Measurements from ENCODE around the gene SAMHD1.
"Not testable (repeated sequence)": the region's sequence is repeated elsewhere in the genome, so short reads cannot be mapped to it uniquely, and the experiment has no call there.

Gene SAMHD1

GRCh38 chr20:36951198-36951978 is at the start of gene SAMHD1:
TSS of gene SAMHD1 (minus strand) at chr20:36951708. CDS start at chr20:36951643, 65 bp downstream.
- peak; percentile 87 to 94 for DNase-seq (ENCODE audit: extremely low read depth in 1 of 2, low read depth in 1 of 2)

- not testable (repeated sequence) for DNase-seq (ENCODE audit: extremely low read depth in 1 of 2, low read depth in 1 of 2)
Measured at GRCh38 chr20:37000171-37000570, 48.7 kb upstream of the SAMHD1 start.

GRCh38 chr20:36998652-36999051 is 47.1 kb upstream of the SAMHD1 start:
- no peak for DNase-seq (ENCODE audit: extremely low read depth in 1 of 2, low read depth in 1 of 2)

GRCh38 chr20:36997121-36997520 is 45.6 kb upstream of the SAMHD1 start:
- DNase-seq (ENCODE audit: extremely low read depth in 1 of 2, low read depth in 1 of 2): no peak

GRCh38 chr20:36994221-36994620 is 42.7 kb upstream of the SAMHD1 start:
- not testable (repeated sequence) for DNase-seq (ENCODE audit: extremely low read depth in 1 of 2, low read depth in 1 of 2)

DNA sequence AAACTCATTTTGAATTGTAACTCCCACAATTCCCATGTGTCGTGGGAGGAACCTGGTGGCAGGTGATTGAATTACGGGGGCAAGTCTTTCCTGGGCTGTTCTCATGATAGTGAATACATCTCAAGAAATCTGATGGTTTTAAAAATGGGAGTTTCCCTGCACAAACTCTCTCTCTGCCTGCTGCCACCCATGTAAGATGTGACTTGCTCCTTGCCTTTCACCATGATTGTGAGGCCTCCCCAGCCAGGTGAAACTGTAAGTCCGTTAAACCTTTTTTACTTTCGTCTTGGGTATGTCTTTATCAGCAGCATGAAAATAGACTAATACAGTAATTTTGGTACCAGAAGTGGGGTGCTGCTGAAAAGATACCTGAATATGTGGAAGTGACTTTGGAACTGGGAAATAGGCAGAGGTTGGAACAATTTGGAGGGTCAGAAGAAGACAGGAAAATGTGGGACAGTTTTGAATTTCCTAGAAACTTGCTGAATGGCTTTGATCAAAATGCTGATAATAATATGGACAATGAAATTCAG is 41.4 kb upstream of the SAMHD1 start:
- no peak for DNase-seq (ENCODE audit: extremely low read depth in 1 of 2, low read depth in 1 of 2)

DNA sequence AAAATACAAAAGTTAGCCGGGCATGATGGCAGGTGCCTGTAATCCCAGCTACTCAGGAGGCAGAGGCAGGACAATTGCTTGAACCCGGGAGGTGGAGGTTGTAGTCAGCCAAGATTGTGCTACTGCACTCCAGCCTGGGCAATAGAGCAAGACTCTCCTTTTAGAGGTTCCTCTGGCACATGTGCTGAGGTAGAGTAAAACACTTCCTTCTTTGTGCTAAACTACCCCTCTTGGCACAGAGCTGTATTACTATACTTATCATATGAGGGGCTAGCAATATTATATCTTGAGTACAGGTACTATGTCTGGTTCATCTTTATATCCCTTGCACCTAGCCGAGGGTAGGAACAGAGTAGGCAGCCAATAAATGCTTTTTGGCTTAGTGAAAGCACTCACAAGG is 40.2 kb upstream of the SAMHD1 start:
- DNase-seq (ENCODE audit: extremely low read depth in 1 of 2, low read depth in 1 of 2): no peak

GRCh38 chr20:36989797-36990196 is 38.3 kb upstream of the SAMHD1 start:
- no peak for DNase-seq (ENCODE audit: extremely low read depth in 1 of 2, low read depth in 1 of 2)

DNA sequence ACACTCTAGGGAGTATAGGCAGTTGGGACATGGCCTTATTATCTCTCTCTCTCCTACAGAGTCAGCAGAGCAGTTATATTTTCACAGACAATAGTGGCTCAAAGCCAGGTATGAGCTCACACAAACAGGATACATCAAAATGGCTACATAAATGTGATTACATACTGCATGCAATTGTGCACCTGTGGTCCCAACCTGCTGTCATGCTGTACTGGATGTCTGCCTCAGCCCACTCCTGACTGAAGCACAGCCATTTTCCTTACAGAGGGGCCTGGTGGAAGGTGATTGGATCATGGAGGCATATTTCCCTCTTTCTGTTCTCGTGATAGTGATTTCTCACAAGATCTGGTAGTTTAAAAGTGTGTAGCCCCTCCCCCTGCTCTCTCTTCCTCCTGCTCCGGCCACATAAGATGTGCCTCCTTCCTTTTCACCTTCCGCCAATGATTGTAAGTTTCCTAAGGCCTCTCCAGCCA is 37.0 kb upstream of the SAMHD1 start:
- no peak for DNase-seq (ENCODE audit: extremely low read depth in 1 of 2, low read depth in 1 of 2)

DNA sequence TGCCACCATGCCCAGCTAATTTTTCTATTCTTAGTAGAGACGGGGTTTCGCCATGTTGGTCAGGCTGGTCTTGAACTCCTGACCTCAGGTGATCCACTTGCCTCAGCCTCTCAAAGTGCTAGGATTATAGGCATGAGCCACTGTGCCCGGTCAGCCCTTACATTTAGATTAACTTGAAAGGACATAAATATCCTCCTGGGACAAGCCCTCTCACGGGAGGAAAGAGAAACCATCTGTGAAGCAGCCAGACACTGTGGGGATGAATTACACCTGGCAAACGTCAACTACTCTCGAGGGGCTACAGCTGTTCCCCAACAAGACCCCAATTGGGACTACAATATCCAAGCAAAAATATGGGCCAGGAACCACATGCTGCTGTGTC is 32.7 kb upstream of the SAMHD1 start:
- DNase-seq (ENCODE audit: extremely low read depth in 1 of 2, low read depth in 1 of 2): no peak

GRCh38 chr20:36975099-36975818 is 23.8 kb upstream of the SAMHD1 start:
- DNase-seq (ENCODE audit: extremely low read depth in 1 of 2, low read depth in 1 of 2): peak in 1 of 2 donors; percentile 23

DNA sequence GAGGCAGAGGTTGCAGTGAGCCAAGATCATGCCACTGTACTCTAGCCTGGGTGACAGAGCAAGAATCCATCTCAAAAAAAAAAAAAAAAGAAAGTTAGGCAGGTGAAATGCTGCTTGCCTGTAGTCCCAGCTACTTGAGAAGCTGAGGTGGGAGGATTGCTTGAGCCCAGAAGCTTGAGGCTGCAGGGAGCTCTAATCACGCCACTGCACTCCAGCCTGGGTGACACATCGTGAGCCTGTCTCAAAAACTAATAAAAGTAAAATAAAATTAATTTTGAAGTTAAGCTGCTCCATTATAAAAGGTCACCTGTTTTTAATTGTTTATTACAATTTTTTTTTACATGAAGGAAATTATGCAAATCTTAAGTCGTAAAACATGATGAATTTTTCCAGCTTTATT is 23.2 kb upstream of the SAMHD1 start:
- DNase-seq (ENCODE audit: extremely low read depth in 1 of 2, low read depth in 1 of 2): no peak

DNA sequence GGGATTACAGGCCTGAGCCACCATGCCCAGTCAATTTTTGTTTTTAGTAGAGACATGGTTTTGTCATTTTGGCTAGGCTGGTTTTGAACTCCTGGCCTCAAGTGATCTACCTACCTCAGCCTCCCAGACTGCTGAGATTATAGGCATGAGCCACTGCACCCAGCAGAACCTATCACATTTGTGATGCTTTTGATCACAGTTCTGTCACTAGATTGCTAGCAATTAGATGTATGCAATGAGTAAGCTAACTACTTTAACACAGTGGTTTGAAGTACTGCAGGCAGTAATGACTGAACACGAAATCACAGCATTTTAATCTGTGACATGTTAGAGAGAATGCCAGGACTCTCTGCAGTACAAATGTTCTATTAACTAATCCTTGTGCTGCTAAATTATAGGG is 19.6 kb upstream of the SAMHD1 start:
- no peak for DNase-seq (ENCODE audit: extremely low read depth in 1 of 2, low read depth in 1 of 2)

GRCh38 chr20:36969478-36970186 is 18.1 kb upstream of the SAMHD1 start:
- DNase-seq (ENCODE audit: extremely low read depth in 1 of 2, low read depth in 1 of 2): no peak

DNA sequence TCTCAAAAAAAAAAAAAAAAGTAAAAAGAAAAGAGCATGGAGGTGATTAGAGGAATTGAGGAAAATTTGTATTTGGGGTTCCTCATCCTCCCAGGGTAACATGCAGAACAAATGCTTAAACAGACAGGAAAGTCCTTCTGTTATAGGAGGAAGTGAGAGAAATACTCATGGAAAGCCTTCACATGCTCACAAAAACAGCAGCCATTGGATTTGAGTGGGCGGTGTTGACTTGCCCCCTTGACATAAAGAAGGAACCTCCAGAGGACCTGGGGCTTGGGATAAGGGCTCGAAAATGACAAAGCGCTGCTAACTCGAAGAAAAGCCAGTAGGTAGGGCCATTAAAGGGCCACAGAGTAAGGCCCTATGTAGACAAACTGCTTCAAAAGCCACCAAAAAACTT is 17.5 kb upstream of the SAMHD1 start:
- DNase-seq (ENCODE audit: extremely low read depth in 1 of 2, low read depth in 1 of 2): no peak

DNA sequence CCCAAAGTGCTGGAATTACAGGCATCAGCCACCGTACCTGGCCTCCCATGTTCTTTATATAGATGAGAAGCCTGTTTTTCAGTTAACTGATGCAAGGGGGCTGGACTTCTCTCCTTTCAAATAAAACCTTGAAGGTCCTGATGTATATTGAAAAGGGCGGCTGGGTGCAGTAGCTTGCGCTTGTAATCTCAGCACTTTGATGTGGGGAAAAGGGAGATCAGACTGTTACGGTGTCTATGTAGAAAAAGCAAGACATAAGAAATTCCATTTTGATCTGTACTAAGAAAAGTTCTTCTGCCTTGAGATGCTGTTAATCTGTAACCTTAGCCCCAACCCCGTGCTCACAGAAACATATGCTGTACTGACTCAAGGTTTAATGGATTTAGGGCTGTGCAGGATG is 16.1 kb upstream of the SAMHD1 start:
- DNase-seq (ENCODE audit: extremely low read depth in 1 of 2, low read depth in 1 of 2): no peak

- not testable (repeated sequence) for DNase-seq (ENCODE audit: extremely low read depth in 1 of 2, low read depth in 1 of 2)
Measured at GRCh38 chr20:36966965-36967364, 15.5 kb upstream of the SAMHD1 start.

- not testable (repeated sequence) for DNase-seq (ENCODE audit: extremely low read depth in 1 of 2, low read depth in 1 of 2)
Measured at GRCh38 chr20:36962354-36962941, 10.9 kb upstream of the SAMHD1 start.

- no peak for DNase-seq (ENCODE audit: extremely low read depth in 1 of 2, low read depth in 1 of 2)
Measured at GRCh38 chr20:36959242-36959641, 7.7 kb upstream of the SAMHD1 start.

DNA sequence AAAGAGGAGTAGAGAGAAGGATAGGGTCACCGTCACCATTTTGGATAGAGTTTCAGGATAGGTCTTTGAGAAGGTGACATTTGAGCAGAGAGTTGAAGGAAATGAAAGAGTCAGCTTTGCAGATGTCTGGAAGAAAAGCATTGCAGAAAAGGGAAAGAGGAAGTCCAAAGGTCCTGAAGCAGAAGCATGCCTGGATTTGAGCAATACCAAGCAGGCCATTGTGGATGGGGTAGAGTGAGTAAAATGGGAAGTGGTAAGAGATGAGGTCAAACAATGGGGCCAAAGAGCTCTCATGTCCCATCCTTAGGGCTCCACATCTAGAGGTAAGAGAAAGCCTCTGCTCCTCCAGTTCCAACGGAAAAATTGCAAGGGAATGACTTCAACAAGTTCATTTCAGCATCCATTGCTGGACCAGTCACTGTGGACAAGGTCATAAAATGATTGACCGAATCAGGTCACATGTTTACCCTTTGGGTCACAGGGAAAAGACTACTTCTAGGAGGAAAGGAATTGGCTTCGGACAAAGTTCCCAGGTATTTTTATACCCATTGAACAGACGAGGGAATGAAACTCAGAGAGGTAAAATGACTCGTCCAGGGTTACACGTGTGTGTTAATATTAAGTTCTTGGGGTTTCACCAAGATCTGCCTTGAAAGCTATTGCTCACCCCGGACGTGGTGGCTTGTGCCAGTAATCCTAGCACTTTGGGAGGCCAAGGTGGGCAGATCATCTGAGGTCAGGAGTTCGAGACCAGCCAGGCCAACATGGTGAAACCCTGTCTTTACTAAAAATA is 6.6 kb upstream of the SAMHD1 start:
- DNase-seq (ENCODE audit: extremely low read depth in 1 of 2, low read depth in 1 of 2): no peak
